ENCODE results near the gene SORL1.
A peak's percentile ranks its signal among the peaks of the same experiment; 100 is the strongest.

Gene SORL1

DNA sequence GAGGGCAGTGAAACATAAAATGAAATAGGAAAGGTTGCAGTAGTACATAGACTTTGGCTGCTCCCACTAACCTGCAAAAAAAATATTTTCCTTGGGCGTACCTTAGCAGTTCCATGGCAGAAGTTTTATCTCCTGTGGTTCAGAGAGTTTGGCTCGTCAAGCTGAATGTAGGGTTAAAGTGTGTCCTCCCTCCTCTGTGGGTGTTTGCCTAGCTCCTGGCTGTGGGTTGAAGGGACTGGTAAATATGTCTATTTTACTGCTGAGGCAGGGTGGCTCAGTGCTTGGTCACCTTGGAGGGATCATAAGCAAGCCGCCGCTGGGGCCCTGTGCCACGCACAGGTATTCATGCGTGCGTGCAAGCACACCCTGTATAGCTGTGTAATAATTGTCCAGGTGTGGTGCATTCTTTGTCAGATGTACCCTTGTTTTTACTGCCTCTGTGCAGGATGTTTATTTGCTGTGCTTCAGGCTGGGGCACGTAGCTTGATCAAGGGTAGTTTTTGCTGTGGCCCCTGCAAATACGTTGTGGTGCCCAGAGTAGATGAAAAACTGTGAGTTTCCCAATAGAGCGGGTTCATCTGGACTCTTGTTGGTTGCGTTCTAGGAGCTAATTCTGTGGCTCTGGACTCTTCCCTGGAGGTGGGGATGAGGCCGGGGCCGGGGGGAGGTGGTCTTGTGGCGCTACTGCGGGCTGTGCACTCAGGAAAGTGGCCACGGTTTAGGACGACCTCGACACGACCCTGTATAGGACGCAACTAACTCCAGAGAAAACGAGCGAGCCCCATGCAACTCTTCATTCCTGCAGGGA lies 732 bp upstream of the SORL1 start:
- no peak for DNase-seq

- no peak for DNase-seq
Observed at GRCh38 chr11:121452609-121453150, 566 bp downstream of the SORL1 start, which contains the start of gene SORL1-AS1. Gene SORL1-AS1, minus strand, starts transcription at chr11:121452967.

DNA sequence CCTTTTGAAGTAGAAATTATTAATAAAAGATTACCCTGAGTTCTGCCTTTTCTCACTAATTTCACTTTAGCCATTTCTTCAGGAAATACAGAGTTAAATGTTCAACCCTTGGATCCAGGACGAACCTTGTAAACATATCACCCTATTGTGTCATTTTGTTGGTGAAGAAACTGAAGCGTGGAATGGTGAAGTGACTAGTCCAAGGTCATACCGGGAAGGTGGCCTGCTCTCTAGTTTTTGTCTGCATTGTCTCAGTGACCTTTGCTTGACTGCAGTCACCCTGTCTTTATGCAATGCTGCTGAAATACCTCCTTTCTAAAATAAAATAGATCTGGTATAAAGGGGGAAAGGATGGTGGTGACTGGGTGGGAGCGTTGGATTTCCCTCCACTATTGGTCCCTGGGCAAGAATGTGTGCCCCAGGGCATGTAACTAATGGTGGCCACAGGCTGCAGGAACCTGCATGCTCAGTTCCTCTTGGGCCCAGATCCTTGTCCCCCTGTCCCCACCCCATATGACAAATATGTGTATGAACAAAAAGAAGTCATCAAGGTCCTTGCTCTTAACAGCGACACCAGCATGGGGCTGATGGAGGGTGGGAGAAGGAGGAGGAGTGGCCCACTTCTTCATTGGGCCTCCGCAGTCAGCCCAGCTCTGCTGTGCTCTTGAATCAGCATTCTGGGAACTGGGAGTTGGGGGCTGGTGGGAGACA lies 1.6 kb downstream of the SORL1 start:
- no peak for DNase-seq

DNA sequence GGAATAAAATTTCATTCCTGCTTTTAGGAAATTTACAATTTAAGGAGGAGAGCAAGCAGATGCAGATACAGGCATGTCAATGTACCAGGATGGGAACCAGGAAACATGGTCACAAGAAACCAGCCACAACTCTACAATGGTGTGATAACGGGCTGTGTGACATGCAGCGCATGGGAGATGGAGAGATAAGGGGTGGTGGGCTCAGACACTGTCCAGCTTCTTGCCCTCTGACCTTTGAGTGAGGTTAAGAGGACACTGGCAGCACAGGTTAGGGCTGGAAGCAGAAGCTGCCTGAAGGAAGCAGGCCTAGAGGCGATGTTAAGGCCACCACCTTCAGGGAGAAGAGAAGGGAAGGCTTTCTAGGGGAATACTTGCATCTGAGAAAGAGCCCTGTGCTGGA lies 3.0 kb downstream of the SORL1 start:
- no peak for DNase-seq

- no peak for DNase-seq
Observed at GRCh38 chr11:121456151-121456550, 4.0 kb downstream of the SORL1 start.

DNA sequence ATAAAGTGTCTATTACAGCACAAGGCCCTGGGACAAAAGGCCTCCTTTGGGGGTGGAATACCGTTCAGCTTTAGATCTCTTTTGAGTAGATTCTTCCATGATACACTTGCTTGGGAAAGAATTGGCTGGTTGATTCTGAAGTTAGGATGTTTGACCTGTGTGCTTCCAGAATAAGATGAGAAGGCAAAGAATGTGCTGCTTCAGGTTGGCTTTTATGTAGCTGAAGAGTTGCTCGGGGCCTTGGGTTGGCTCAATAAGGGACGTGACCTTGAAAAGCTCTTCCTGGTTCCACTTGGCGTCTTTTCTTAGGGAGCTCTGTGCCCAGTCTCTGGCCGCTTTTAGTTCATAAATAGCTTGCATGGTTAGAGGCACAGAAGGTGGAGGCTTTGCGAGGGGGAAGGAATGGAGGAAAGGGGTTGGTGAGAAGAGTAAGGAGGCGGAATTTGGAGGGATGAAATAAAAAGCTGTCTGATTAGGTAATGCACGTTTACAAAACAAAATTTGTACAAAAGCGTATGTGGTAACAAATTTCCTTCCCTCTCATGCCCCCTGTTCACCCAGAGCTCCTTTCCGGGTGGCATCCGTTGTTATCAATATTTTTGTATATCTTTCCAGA lies 4.8 kb downstream of the SORL1 start:
- DNase-seq, result no peak

- DNase-seq, result no peak
Observed at GRCh38 chr11:121458551-121458950, 6.4 kb downstream of the SORL1 start.

GRCh38 chr11:121459413-121460017 lies 7.4 kb downstream of the SORL1 start:
- DNase-seq, result no peak

DNA sequence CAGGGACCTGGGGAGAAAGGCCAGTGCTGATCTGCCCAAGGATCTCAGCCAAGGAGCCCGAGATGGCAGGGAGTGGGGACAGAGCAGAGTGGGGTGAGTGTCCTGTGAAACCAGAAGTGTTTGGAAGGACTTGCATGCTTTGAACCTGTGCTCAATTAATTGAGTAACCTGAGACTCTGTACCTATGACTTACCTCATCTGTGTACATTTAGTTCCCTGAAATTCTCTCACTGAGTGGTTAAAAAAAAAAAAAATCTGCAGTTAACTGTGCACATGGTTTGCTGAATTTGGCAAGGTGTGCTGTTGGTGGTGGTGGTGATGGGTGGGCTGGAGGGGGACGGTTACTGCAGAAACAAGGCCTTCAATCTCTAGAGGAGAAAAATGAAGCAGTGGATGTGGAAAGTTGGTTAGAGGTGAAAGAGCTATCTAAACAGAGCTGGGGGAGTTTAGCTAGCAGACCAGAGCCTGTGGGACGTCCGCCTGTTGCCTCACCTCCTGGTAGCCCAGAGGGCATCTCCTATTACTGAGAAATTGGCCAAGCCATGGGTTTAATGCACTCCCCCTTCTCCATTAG lies 8.9 kb downstream of the SORL1 start:
- DNase-seq, result no peak

DNA sequence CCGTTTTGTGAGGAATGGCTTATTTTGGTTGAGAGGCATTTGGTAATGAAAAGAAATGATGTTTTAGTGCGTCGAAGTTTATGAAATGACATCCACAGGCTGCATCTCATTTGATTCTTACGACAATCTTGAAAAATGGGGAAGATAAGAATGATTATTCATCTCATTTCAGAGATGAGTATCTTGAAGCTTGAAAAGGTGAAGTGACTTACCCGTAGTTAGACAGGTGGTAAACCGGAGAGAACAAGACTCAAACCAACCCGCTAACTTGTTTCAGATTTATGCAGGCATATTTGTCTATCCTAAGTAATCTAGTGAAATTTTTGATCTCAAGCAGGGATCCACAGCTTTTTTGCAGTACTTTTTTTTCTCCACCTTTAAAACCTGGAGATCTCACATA lies 9.7 kb downstream of the SORL1 start:
- no peak for DNase-seq

GRCh38 chr11:121463689-121464335 lies 11.7 kb downstream of the SORL1 start:
- DNase-seq, result no peak

DNA sequence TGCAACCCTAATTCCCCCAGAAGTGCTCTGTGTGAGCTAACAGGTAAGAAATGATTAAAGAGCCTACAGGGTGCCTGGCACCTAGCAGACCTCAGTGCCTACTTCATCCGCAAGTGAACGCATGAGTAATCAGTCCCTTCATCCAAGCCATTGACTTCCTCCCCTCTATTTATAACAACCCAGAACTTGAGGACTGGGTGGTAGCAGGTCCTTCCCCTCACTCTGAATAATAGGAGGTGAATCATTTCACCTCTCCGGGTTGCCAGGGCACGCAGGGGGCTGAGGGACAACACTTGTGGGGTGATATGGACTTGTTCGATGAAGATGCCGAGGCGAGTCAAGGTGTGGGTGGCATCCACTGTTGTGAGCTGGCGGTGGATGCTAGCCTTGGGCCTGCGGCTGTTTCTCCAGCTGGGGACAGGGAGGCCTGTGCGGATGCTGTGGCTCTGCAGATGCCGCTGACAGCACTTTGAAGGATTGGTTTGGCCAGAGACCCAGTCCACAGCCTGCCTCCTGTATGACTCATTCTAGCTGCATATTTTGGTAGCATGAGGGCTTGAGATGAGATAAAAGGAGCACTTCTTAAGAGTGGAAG lies 12.3 kb downstream of the SORL1 start:
- DNase-seq, result no peak

DNA sequence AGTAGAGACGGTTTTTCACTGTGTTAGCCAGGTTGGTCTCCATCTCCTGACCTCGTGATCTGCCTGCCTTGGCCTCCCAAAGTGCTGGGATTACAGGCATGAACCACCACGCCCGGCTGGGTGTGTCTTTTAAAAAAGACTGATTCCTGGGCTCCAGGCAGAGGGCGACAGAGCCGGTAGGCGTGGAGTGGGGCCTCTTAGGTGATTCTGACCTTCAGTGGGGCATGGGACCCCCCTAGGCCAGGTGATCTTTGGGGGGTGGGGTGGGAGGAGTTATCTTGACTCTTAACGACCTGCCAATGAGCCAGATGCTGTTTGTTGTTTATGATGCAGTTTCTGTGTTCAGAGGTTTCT lies 13.6 kb downstream of the SORL1 start:
- DNase-seq, result no peak

GRCh38 chr11:121466063-121466794 lies 14.1 kb downstream of the SORL1 start:
- peak; percentile 74 for DNase-seq

- DNase-seq, result no peak
Observed at GRCh38 chr11:121467471-121467870, 15.4 kb downstream of the SORL1 start.

GRCh38 chr11:121467965-121468364 lies 15.9 kb downstream of the SORL1 start:
- DNase-seq, result no peak

GRCh38 chr11:121469910-121470309 lies 17.8 kb downstream of the SORL1 start:
- DNase-seq, result no peak

- DNase-seq, result no peak
Observed at GRCh38 chr11:121471167-121471566, 19.1 kb downstream of the SORL1 start.

- no peak for DNase-seq
Observed at GRCh38 chr11:121472312-121472711, 20.2 kb downstream of the SORL1 start.

DNA sequence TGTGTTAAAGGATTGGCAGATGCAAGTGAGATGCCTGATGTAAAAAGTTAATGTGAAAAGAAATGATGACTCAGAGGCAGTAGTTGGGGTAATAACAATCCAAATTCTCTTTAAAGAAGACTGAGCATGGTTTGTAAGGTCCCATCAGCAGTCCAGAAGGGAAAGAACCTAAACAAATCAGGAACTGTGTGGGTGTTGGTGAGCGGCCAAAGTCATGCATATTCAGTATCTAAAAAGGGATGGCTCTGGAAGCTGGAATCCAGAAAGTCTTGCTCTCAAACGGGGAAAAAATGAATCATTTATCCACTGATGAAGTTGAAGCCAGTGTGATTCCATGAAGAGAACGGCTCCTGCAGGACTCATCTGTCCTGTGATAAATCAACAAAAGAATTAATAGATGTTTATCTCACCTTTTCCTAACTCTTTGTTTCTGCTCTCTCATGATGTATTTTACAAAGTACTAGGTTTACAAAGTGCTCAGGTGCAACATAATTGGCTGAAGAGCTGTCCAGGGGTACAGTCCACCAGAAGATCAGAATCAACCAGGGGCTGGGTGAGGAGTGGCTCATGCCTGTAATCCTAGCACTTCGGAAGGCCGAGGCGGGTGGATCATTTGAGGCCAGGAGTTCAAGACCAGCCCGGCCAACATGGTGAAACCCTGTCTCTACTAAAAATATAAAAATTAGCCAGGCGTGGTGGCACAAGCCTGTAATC lies 21.1 kb downstream of the SORL1 start:
- no peak for DNase-seq

DNA sequence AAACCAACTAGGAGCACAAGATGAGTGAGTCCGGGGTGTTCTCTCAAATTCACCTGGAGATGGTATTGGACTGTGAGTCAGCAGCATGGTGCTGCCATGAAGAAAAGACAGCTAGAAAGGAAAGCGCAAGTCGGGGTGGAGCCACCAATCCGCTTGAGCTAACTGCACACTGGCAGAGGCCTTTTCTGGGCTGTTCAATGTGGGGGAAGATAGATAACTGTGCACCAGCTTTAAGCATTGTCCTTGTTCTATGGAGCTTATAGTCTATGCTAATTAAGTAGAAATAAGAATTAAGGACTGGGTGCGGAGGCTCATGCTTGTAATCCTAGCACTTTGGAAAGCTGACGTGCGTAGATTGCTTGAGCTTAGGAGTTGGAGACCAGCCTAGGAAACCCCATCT lies 22.6 kb downstream of the SORL1 start:
- no peak for DNase-seq

Measured in NCI-H1092 (cell line).